Renal cortex interstitium (tissue), 15 donors: ENCODE measurements around the gene SNRPA. TPM values are rescaled to one million over a fixed set of nuclear protein-coding genes. Genes with fewer than 3 reads are reported as not detected.
A peak's percentile ranks its signal among the peaks of the same experiment; 100 is the strongest.

Experiments
- DNase-seq, 11 donors: peaks; one replicate each; pipeline ENCODE4 v3.0.0-alpha.2; 2013; ENCODE audit warnings: low read depth in 9 of 11, low spot score in 4 of 11; ENCODE audit errors: extremely low read depth in 1 of 11
- long read RNA-seq, 16 experiments: transcript quantifications; one replicate each; lab custom pipeline, GENCODE V29; 2026
- polyA plus RNA-seq, 3 donors: library from polyadenylated mRNA; unstranded; fragments of 120-200 nt; gene quantifications; one replicate each; pipeline ENCODE4 v1.2.1, GENCODE V29; 2013; ENCODE audit not compliant: insufficient read length in 3 of 3

Gene SNRPA
- 100 to 1,000 TPM; 111 to 126 (median 117) TPM for polyA plus RNA-seq
- long read RNA-seq, donor 1, transcript SNRPA-201 (6 exons, 1,621 nt): major isoform, 23 of 48 reads
- long read RNA-seq, donor 1, transcript SNRPA-205 (4 exons, 952 nt): minor isoform, 8 of 48 reads
- long read RNA-seq, donor 1, partial matches to known transcripts: 14 of 48 reads
- long read RNA-seq, donor 1, other reads (novel, unspliced or antisense): 0 of 48 reads
- long read RNA-seq, donor 2, transcript SNRPA-205 (4 exons, 952 nt): minor isoform, 6 of 55 reads
- long read RNA-seq, donor 2, transcript SNRPA-201 (6 exons, 1,621 nt): major isoform, 22 of 55 reads
- long read RNA-seq, donor 2, partial matches to known transcripts: 24 of 55 reads
- long read RNA-seq, donor 2, other reads (novel, unspliced or antisense): 0 of 55 reads
- long read RNA-seq, donor 3, transcript SNRPA-205 (4 exons, 952 nt): minor isoform, 6 of 60 reads
- long read RNA-seq, donor 3, transcript SNRPA-201 (6 exons, 1,621 nt): major isoform, 48 of 60 reads
- long read RNA-seq, donor 3, partial matches to known transcripts: 5 of 60 reads
- long read RNA-seq, donor 3, other reads (novel, unspliced or antisense): 0 of 60 reads
- long read RNA-seq, donor 4, transcript SNRPA-201 (6 exons, 1,621 nt): major isoform, 38 of 39 reads
- long read RNA-seq, donor 4, partial matches to known transcripts: 0 of 39 reads
- long read RNA-seq, donor 4, other reads (novel, unspliced or antisense): 0 of 39 reads
- long read RNA-seq, donor 5, transcript SNRPA-201 (6 exons, 1,621 nt): major isoform, 58 of 81 reads
- long read RNA-seq, donor 5, transcript SNRPA-205 (4 exons, 952 nt): minor isoform, 6 of 81 reads
- long read RNA-seq, donor 5, partial matches to known transcripts: 13 of 81 reads
- long read RNA-seq, donor 5, other reads (novel, unspliced or antisense): 0 of 81 reads
- long read RNA-seq, donor 6, transcript SNRPA-201 (6 exons, 1,621 nt): major isoform, 39 of 55 reads
- long read RNA-seq, donor 6, transcript SNRPA-205 (4 exons, 952 nt): minor isoform, 9 of 55 reads
- long read RNA-seq, donor 6, partial matches to known transcripts: 7 of 55 reads
- long read RNA-seq, donor 6, other reads (novel, unspliced or antisense): 0 of 55 reads
- long read RNA-seq, donor 7, transcript SNRPA-201 (6 exons, 1,621 nt): major isoform, 37 of 61 reads
- long read RNA-seq, donor 7, partial matches to known transcripts: 20 of 61 reads
- long read RNA-seq, donor 7, other reads (novel, unspliced or antisense): 0 of 61 reads
- long read RNA-seq, donor 8, transcript SNRPA-201 (6 exons, 1,621 nt): major isoform, 41 of 74 reads
- long read RNA-seq, donor 8, partial matches to known transcripts: 26 of 74 reads
- long read RNA-seq, donor 8, other reads (novel, unspliced or antisense): 0 of 74 reads
- long read RNA-seq, donor 9, transcript SNRPA-201 (6 exons, 1,621 nt): major isoform, 32 of 38 reads
- long read RNA-seq, donor 9, partial matches to known transcripts: 0 of 38 reads
- long read RNA-seq, donor 9, other reads (novel, unspliced or antisense): 0 of 38 reads
- long read RNA-seq, donor 10, transcript SNRPA-201 (6 exons, 1,621 nt): major isoform, 28 of 48 reads
- long read RNA-seq, donor 10, transcript SNRPA-205 (4 exons, 952 nt): minor isoform, 6 of 48 reads
- long read RNA-seq, donor 10, partial matches to known transcripts: 11 of 48 reads
- long read RNA-seq, donor 10, other reads (novel, unspliced or antisense): 0 of 48 reads
- long read RNA-seq, donor 11, transcript SNRPA-201 (6 exons, 1,621 nt): major isoform, 21 of 23 reads
- long read RNA-seq, donor 11, partial matches to known transcripts: 0 of 23 reads
- long read RNA-seq, donor 11, other reads (novel, unspliced or antisense): 0 of 23 reads
- long read RNA-seq, donor 12, transcript SNRPA-201 (6 exons, 1,621 nt): major isoform, 11 of 14 reads
- long read RNA-seq, donor 12, partial matches to known transcripts: 0 of 14 reads
- long read RNA-seq, donor 12, other reads (novel, unspliced or antisense): 0 of 14 reads
- long read RNA-seq, donor 13, transcript SNRPA-205 (4 exons, 952 nt): minor isoform, 14 of 95 reads
- long read RNA-seq, donor 13, transcript SNRPA-201 (6 exons, 1,621 nt): major isoform, 42 of 95 reads
- long read RNA-seq, donor 13, partial matches to known transcripts: 39 of 95 reads
- long read RNA-seq, donor 13, other reads (novel, unspliced or antisense): 0 of 95 reads
- long read RNA-seq, donor 14, transcript SNRPA-201 (6 exons, 1,621 nt): major isoform, 25 of 27 reads
- long read RNA-seq, donor 14, partial matches to known transcripts: 0 of 27 reads
- long read RNA-seq, donor 14, other reads (novel, unspliced or antisense): 0 of 27 reads
- long read RNA-seq, donor 15, transcript SNRPA-201 (6 exons, 1,621 nt): major isoform, 10 of 14 reads
- long read RNA-seq, donor 15, partial matches to known transcripts: 0 of 14 reads
- long read RNA-seq, donor 15, other reads (novel, unspliced or antisense): 0 of 14 reads
- long read RNA-seq, donor 16, transcript SNRPA-205 (4 exons, 952 nt): minor isoform, 7 of 127 reads
- long read RNA-seq, donor 16, transcript SNRPA-201 (6 exons, 1,621 nt): major isoform, 110 of 127 reads
- long read RNA-seq, donor 16, partial matches to known transcripts: 7 of 127 reads
- long read RNA-seq, donor 16, other reads (novel, unspliced or antisense): 0 of 127 reads

DNA sequence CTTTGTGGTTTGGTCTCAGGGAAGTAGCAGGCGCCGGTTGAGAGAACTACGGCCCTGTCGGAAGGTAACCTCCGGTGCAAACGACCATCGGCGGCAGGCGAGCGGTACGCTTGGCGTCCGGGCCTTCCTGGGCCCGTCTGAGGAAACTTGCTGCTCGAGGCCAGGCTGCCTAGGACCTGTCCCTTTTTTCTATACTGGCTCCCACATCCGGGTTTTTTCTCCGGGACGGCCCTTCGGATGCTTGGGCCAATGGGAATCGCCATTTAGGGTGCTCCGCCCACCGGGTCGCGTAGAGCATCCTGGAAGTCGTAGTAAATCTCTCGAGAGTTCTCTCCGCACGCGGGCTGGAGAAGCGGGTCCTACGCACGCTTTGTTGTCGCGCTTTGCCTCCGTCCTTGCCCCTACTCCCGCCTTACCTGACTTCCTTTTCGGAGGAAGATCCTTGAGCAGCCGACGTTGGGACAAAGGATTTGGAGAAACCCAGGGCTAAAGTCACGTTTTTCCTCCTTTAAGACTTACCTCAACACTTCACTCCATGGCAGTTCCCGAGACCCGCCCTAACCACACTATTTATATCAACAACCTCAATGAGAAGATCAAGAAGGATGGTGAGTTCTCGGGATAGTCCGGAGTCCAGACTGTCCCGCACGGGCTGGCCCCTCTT, at the start of gene SNRPA:
Gene SNRPA (plus strand): TSS at position 330 of the 664 bp plus-strand sequence. CDS start 206 bp downstream, at position 536.
- DNase-seq: peak; percentile 94 to 99 (median 98)

DNA sequence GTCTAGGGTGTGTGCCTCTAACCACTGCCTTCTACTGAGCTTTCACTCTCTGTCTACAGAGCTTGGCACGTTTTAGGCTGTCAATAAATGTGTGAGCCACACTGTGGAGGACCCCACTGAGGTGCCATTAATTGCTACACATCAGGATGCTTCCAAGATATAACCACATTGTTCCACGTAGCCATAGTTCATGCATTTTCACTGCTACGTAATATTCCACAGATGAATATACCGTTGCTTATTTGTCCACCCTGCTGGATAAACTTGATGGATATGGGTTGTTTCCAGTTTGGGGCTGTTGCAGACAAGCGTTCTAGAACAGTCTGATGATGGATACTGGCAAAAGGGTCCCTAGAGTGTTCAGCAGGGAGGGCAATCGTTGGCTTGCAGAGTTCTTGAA, 49.2 kb upstream of the SNRPA start:
- no peak for DNase-seq

DNA sequence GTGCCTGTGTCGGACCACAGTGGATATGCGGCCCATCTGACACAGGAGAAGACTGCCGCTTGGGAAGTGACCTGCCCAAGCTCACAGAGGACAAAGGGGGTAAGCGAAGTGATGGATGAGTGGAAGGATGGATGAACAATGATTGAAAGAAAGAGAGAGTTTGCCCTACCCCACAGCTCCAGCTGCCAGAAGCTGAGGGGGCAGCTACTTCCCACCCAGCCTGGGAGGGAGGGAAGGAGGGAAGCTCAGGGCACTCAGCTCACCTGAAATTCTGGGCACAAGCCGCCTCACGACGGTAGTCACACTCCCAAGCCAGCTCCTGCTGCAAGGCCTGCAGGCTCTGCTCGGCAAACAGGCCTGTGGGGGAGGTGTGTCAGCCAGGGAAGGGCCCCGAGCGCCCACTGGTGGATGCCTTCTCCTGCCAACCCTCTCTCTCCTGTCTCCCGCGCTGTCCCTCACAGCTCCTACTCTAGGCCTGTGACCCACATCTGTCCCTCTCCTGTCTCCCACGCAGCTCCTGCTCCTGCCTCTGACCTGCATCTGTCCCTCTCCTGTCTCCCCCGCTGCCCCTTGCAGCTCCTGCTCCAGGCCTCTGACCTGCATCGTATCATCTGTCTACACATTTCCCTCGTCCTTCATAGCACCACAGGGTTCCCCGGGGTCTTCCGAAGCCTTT, 48.5 kb upstream of the SNRPA start:
- peak in 2 of 11 donors; percentile 38 to 43 for DNase-seq

DNA sequence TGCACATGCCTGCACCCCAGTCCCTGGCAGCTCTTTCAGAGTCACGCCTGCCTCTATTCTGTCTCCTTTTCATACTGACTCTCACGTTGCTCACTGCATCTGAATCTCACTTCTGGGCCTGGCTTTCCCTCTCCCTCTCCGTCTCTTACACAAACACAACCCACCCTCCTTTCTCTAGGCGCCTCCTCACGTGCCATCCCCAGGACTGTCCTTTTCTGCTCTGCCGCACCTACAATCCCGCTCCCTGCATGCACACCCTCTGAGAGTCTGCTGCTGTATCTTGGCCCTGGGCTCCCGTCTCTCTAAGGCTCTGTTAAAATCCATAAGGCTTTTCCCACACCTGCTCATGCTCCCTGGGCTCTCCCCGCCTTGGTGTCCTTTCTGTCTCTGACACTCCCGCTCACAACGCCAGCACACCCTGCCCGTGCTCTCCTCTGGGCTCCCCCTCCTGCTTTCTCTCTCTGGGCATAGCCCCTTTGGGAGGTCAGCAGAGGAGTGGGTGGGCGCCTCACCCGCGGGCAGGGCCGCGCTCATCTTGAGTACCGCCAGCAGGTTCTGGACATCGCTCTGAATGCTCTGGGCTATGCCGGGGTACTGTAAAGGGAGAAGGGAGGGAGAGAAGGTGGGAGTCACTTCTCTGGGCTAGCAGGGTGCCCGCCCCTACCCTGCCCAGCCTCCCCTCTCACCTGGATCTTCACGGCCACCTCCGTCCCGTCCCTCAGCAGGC, 47.8 kb upstream of the SNRPA start:
- DNase-seq: no peak

DNA sequence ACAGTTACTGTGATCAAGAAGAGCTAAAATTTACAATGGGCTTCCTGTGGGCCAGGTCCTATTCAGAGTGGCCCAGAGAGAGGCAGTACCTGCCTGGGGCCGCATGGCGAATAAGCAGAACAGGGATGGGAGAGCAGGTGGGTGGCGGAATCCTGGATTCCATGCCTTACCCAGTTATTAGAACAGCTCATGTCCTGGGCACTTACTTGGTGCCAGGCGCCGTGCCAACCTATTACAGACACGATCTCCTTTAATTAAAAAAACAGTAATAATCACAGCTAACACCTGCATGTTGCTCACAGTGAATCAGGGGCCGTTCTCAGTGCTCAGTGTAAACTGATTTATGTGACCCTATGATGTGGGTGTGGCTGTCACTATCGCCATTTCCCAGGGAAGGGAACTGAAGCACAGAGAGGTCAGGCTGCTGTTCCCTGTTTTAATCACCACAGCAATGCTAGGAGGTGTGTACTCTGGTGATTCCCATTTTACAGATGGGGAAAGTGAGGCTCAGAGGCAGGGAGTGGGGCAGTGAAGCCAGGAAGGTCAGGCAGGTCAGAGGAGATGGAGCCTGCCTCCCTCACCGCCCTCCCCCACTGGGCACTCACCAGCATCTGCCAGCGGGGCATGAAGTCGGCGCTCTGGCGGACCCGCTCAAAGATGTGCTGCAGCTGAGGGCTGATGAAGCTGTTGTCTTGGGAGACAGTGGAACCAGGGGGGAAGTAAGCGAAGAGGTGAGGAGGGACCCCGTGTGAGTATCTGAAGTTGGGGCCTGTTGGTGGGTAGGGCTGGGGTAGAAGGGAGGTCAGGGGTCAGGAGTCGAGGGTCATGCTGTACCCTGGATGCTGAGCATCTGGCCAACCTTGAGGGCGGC, 46.3 kb upstream of the SNRPA start:
- no peak for DNase-seq

DNA sequence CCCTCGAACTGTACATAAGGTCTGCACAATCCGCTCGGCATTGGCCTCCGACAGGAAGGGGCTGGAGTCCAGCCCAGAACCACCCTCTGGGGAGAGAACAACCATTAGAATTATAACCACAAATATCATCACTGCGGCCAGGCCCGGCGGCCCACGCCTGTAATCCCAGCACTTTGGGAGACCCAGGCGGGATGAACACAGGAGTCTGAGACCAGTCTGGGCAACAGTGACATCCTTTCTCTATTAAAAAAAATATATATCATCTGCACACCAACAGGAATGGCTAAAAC, 45.7 kb upstream of the SNRPA start:
- DNase-seq: no peak

DNA sequence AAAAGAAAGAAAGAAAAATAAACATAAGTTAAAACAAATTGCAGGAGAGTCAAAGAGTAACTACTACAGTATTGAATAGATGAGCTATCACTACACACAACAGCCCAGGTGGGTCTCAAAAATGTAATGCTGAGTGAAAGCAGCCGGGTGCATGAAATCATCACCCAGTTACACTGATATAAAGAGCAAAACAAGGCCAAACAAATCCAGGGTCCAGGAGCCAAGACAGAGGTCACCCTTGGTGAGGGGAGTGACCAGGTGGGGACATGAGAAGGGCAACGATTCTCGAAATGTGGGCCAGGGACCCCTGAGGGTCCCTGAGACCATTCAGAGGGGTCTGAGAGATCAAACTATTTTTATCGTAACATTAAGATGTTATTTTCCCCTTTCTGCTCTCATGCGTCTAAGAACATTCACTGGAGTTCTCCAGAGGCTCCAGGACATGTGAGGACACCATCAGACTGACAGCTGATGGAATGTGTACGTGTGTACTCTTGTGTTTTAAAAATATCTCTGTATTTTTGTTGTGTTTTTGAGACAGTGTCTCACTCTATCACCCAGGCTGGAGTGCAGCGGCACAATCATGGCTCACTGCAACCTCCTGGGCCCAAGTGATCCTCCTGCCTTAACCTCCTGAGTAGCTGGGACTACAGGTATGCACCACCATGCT, 44.9 kb upstream of the SNRPA start:
- DNase-seq: no peak

DNA sequence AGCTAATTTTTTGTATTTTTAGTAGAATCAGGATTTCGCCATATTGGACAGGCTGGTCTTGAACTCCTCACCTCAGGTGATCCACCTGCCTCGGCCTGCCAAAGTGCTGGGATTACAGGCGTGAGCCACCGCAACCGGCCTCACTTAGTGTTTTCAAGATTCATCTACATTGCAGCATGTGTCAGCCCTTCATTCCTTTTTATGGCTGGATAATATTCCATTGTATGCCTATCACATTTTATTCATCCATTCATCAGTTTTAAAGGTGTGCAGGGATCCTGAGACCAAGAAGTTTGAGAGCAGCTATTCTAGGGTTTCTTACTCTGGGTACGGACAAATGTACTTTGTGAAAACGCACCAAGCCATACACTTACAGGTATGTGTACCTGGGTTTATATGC, 43.4 kb upstream of the SNRPA start:
- DNase-seq: no peak

DNA sequence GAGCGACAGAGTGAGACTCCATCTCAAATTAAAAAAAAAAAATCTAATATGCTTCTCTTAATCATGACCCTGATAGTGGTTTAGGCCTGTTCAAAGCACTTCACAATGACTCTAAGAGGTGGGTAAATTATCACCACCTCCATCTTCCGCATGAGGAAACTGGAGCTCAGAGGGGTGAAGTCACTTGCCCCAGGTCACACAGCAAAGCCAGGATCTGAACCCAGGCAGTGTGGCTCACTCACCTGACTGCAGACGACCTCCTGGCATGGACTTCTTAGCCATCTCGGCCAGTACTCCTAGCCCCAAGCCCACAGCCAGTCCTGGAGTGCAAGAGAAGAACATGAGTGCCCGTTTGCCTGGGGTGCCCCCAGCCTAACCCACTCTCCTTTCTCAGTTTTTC, 41.2 kb upstream of the SNRPA start:
- no peak for DNase-seq

DNA sequence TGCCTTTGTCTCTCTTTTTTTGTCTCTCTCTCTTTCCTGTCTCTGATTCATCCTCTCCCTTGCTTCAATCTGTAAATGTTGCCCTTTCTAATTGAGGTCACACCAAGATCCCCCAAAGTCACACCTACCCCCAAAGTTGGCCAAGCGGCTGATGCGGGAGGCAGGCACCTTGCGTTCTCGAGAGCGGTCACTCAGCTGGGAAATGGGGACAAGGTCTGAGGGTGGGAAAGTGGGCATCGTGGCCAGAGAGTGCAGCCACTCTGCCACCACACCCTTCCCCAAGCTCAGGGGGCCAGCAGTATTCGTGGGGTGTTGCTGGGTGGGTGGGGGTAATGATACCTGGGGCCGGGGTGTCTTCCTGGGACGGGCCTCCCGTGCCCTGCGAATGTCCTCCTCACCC, 37.1 kb upstream of the SNRPA start:
- no peak for DNase-seq

DNA sequence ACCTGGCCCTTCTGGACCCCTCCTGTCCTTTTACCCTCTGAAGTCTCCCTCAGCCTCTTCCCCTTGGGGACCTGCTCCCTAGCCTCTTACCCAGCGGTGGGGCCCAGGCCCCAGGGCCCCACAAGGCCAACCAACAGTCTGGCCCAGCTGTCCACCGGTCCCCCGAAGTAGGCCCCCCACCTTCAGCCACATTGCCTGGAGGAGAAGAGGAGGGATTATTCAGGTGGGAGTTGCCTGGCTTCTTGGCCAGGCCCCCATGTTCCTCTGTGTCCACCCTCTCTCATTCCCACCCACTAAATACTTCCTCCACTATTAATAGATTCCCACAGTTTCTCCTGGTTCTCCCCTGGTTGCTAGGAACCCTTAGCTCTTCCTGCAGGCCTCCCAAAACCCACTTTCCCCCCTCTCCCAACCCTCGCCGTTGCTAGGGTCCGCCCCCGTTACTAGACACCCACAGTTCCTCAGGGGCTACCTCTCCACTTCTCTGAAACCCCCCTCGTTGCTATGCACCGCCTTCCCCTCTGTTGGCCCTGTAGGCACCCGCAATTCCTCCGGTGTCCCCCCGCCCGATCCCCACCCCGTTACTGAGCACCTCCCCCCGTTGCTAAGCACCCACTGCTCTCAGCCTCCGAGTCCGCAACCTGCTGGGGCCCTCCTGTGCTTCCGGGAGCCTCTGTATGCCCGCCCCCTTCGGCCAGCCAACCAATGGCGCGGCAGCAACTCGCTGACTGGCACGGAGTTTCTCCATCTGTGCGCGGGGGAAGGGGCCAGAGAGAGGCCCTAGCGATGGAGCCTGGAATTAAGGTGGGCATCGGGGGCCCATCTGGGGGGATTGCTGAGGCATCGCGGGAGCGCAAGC, 36.3 kb upstream of the SNRPA start:
- DNase-seq: peak in 10 of 11 donors; percentile 85 to 93 (median 90)

DNA sequence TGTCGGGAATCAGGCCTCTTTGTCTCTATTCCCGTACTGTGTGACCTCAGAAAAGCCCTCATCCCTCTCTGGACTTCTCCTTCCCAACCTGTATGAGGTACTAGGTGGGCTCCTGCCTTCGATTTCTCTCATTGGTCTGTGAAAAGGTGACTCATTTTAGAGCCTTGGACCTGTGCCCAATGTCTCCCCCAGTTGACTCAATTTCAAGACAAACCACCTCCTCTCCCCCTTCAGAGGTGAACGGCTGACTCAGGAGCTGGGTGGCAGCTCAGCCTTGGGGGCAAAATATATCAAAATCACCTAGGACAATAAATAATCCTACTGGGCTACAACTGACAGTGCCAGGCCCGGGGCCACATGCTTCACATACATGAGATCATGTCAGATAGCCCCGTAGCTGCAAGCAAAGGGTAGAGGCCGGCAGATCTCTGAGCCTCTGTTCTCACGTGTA, 34.9 kb upstream of the SNRPA start:
- no peak for DNase-seq
